GM18508 (cell line): ENCODE measurements around the gene DALRD3.

Source experiments
- ATAC-seq: cut with Tn5 transposase; IDR thresholded peaks from one replicate; pipeline ENCODE4 v1.9.1; 2021; ENCODE audit warnings: moderate number of reproducible peaks; ENCODE audit not compliant: insufficient read depth, unreplicated experiment

DALRD3 gene, protein sequence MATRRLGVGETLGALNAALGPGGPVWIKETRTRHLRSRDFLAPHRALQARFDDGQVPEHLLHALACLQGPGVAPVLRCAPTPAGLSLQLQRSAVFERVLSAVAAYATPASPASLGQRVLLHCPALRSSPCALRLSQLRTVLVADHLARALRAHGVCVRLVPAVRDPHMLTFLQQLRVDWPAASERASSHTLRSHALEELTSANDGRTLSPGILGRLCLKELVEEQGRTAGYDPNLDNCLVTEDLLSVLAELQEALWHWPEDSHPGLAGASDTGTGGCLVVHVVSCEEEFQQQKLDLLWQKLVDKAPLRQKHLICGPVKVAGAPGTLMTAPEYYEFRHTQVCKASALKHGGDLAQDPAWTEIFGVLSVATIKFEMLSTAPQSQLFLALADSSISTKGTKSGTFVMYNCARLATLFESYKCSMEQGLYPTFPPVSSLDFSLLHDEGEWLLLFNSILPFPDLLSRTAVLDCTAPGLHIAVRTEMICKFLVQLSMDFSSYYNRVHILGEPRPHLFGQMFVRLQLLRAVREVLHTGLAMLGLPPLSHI

DNA sequence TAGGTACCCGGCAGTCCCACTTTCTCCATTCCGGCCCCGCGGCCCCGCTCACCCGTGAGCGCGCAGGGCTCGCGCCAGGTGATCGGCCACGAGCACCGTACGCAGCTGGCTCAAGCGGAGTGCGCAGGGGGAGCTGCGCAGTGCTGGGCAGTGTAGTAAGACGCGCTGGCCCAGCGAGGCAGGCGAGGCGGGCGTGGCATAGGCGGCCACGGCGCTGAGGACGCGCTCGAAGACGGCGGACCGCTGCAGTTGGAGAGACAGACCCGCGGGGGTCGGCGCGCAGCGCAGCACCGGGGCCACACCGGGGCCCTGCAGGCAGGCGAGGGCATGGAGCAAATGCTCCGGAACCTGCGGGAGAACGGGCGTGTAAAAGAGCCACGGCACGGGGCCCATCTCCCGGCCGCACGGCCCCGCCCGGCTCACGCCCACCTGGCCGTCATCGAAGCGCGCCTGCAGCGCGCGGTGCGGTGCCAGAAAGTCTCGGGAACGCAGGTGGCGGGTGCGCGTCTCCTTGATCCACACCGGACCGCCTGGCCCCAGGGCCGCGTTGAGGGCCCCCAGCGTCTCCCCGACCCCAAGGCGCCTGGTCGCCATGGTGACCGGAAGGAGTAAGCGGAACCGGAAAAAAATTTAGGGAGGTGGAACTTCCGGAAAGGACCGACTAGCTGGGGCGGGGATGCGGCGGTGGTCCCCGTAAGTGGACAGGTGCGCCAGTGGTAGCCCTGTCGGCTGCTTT is at the start of gene DALRD3:
Gene DALRD3 (minus strand): TSS at position 610 of the 736 bp plus-strand sequence. CDS start 16 bp downstream, at position 594.
- no peak for ATAC-seq

DNA sequence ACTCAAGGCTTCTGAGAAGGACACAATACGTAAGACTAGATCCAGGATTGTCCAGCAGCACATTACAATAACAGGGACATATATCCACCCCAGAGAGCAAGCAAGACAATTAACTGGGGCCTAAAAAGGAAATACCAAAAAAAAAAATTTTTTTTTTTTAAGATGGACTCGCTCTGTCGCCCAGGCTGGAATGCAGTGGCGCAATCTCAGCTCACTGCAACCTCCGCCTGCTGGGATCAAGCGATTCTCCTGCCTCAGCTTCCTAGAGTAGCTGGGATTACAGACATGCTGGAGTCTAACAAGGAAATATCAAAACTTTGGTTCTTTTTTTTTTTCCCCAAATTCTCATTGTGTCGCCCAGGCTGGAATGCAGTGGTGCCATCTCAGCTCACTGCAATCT is 39.6 kb upstream of the DALRD3 start:
- no peak for ATAC-seq

DNA sequence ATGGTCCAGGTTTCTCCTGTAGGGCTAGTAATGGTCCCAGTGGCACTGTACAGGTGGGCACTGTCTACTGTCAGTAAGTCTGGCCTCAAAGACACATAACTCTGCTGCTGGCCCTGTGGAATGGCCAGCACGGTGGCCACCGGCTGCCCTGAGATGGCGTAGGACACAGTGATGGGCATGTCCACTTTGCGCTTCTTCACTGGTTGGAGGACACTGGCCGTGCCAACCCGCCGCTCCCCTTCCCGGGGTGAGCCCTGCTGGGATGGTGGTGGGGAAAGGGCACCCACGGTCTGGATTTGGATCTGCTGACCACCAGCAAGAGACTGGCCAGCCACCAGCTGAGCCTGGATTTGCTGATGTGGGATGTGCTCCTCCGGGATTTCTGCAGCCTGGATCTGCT is 38.9 kb upstream of the DALRD3 start:
- no peak for ATAC-seq

DNA sequence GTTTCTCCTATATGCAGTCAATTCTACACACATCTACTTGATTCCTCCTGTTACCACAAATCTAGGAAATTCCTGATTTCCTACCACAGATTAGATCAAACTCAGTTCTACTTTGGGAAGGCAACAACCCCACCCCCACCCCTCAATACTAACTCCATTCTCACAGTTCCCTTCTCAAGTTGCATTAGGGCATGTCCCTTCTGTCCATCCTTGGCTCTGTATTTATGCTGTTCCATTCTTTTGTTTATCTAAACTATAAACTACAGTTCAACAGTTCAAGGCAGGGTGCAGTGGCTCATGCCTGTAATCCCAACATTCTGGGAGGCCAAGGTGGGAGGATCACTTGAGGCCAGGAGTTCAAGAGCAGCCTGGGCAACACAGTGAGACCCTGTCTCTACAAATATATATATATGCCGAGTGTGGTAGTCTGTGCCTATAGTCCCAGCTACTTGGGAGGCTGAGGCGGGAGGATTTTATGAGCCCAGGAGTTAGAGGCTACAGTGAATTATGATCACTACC is 36.0 kb upstream of the DALRD3 start:
- ATAC-seq, result no peak

DNA sequence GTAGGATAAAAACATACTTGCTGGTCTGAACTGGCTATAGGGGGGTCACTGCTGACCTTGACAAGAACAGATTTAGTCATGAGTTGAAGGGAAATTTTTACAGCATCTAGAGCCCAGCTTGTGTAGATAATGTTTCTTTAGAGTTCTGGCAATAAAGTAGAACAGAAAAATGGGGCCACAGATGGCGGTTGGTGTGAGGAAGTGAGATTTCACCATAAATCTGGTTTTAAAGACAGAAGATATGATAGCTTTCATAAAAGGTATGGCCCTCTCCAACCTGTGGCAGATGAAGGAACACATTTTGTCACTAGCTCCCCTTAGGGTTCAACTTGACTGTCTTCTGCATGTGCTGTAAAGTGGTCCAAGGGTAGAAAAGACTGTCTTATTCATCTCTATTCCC is 35.2 kb upstream of the DALRD3 start:
- ATAC-seq, result no peak

DNA sequence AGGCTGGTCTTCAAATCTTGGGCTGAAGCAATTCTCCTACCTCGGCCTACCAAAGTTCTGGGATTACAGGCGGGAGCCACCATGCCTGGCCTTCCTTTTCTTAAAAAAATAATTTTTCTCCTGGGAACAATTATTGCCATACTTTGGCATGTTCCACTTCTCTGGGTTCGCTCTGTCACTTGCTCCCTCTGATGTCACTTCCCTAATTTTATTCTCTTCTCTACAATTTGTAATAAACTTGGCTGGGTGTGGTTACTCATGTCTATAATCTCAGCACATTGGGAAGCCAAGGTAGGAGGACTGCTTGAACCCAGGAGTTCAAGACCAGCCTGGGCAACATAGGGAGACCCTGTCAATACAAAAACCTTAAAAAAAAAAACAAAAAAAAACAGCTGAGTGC is 16.9 kb upstream of the DALRD3 start:
- no peak for ATAC-seq

DNA sequence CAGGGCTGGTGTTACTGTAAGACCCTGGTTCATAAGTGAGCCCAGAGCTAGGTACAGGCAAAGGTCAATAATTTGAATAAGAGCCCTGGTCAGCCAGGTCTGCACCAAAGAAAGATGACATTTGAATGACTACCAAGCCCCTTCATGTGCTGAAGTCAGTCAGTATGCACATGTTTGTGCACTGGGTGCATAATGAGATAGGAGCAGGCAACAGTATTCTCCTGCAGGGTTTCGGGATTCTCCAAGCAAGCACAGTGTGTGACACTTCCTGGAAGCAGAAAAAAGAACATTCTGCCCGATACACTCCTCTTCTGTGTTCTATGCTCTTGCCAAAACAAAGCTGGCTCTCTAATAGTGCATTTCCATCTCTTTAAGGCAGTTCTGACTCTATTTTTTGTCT is 16.3 kb upstream of the DALRD3 start:
- ATAC-seq, result no peak

DNA sequence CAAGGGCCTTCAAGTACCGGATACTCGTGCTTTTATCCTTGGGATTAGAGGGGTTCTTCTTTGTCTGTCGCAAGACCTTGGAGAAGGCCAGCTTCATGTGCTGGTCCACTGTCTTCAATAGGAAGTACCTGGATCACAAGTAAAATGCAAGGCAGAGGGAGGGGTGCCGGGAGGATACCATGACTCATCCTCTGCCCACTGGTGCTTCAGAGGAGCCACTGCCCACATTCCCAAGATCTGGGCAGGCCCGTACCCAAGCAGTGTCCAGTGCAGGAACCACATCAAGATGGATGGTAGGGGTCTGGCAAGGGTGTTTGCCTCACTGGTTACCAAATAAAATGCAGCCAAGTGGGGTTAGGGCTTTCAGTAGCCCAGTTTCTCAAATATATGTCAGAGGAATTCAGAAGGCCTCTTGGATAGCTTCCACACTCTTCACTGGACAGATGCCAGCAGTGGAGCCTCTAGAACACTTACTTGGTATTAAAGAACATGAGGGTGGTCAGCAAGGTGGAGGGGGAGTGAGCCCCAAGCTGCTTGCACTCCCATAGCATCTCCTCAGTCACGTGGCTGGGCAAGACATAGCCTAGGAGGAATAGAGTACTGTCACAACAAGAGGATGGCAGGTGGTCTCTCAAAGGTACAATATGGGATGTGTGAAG is 14.4 kb upstream of the DALRD3 start:
- no peak for ATAC-seq

DNA sequence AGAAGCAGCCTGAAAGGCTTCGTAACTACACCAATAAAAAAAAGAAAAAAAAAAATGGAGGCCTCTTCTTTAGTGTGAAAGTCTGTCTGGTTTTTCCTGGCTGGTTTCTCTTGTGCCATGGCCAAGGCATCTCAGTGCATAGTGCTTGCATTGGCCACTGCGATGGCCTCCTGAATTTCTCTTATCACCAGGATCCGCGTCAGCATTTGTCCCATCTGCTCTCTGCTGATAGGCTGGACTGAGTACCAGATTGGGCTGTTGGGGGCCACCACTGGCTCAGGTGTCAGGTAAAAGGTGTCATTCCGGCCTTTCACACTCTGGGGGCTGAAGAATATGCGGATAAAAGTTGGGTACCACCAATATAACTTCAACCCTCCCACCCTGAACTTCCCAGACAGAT is 11.9 kb upstream of the DALRD3 start:
- no peak for ATAC-seq

DNA sequence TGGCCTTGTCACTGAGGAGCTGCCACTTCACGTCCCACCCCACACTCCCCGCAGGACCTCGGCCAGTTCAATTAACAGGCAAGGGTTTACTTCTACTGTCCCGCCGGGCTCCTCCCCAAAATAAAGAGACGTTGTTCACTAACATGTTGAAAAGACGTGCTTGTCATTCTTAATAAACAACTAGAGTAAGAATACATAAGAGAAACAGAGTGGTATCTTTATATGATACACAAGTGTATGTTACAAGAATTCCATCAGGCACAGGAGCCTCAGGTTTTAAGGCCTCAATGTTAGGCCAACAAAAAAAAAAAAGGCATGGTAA is 11.1 kb upstream of the DALRD3 start:
- peak; percentile 7 for ATAC-seq

DNA sequence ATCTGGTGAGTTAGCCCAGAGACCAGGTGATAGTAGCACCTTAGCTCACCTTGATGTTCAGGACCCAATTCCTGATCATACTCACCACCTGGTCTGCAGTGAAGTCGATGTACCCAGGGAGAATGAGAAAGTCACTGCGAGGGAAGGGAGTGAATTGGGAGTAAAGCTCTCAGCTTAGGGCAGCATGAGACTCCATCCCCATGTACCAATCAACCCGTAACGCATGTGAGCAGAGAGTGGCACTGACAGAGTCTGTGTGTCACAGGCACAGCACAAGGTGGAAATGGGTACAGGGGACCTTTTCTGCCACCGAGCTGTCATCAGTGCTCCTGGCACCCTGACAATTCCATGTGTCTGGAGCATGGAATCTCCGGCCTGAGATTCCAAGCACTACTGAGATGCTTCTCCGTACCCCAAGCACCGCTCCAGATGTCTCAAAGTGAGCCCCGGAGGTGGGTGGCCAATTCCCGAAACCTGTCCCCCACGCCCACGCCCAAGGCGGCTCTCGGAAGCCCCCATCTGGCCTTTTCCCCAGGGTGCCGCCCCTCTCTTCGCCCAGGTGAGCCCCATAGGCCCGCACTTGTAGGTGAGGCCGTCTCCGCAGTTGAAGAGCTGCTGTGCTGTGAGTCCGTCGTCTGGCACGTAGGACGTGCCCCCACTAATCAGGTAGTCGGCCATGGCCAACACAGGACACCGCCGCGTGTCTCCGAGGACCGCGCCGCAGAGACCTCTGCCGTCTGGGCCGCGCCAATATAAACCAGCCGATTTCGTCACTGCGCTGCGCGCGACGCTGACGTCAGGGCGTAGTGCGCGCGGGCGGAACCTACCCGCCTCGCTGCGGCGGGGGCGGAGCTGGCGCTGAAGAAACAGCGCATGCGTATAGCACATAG is 10.5 kb upstream of the DALRD3 start, which contains the start of gene IMPDH2:
Gene IMPDH2 (minus strand): TSS at position 726 of the 890 bp plus-strand sequence. CDS start 48 bp downstream, at position 678.
- ATAC-seq, result peak; percentile 53

DNA sequence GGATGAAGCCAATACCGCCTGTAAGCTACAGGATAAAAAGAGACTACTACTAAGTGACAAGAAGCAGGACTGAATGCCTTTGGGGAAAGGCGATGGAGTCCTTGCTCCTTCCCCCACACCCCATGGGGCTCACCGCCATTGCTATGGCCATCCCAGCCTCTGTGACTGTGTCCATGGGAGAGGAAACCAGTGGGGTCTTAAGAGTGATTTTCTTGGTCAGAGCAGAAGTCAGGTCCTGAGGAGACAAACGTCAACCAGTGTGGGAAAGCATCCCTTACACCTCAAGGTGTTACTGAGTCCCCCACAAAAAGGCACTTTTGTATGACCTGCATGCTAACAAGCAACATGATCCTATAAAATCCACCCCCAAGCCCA is 9.9 kb upstream of the DALRD3 start:
- no peak for ATAC-seq

DNA sequence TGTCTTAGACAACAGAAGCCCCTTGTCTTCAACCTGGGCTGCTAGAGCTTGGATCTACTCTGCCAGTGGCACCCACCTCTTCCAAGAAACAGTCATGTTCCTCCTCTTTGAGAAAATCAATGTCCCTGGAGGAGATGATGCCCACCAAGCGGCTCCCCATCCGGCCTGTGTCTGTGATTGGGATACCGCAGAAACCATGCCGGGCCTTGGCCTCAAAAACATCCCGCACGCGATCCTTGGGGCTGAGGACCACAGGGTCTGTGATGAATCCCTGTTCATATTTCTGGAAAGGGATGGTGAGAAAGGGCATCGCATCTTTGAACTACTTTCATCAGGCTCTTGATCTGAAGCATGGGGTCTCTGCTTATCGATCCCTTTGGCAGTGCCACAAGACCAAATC is 9.3 kb upstream of the DALRD3 start:
- no peak for ATAC-seq

DNA sequence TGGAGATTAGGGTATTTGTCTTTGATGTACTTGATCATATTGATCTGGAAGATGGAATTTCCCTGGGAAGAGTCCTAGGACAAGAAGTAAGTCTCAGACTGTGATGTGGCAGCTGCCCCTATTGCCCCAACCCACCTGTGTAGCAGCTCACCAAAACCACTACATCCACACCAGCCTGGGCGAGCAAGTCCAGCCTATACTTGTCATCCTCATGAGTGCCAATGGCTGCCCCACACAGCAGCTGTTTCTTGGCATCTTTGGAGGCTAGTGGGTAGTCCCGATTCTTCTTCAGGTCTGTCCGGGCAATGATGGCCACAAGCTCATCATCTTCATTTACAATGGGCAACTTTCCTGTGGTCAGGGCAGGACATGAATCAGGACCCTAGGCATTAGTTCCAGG is 8.2 kb upstream of the DALRD3 start:
- ATAC-seq, result no peak

DNA sequence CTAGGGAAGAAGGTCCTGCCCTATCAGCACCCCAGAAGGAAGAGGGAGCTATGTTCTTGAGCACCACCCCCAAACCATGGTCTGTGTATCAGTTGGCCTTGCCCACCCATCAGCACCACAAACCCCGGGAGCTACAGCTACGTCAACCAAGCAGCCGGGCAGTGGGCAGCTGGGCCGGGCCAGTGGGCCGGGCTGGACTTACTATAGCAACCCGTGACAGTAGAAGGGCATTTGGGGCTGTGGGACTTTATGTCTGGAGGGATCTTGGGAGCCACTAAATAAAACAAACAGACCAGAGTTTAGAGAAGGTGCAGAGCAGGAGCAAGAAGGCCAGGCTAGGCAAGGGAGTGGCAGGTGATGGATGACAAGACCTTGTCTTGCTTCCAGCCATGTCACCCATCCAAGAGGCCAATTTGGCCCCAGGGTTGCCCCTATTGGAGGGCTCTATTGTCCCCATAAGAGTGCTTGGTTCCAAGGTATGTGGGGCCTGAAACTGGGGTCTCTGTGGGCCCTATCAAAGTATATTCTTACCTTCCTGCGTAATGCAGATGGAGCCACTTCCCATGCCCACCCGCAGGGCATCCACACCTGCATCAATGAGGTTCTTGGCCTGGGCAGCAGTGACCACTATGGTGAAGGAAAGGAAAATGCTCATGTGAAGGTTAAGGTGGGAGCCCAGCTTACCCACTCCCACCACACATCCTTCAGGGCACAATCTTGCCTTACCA is 7.6 kb upstream of the DALRD3 start:
- ATAC-seq, result no peak

DNA sequence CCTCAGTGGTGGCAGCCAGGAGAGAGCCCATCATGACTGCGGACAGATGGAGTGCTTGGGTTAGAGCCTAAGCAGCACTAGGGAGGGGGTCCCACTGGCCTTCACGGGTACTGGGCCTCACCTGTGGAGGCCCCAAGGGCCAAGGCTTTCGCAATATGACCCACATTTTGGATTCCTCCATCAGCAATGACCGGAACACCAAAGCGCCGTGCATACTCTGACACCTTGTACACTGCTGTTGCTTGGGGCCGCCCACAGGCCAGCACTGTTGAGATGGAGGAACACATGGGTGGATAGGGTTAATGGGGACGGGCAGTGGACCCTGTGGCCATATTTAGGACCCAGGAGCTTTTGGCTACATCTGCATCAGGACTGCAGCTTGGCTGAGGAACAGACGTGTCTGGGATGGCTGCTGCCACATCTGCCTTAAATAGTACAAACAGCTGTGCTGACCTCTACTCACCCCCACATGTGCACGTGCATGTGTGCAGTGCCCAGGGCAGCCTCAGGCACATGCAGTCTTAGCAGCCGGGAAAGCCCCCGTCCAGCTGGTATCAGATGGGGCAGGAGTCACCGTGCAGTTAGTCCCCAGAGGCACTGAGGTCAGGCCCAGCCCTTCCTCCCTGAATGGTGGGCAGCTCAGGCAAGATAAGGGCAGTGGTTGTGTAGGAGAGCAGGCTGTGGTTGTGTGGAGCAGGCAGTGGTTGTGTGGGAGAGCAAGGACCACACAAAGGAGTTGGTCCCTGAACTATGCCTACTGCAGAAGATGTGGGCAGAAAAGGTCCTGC is 6.8 kb upstream of the DALRD3 start:
- no peak for ATAC-seq

DNA sequence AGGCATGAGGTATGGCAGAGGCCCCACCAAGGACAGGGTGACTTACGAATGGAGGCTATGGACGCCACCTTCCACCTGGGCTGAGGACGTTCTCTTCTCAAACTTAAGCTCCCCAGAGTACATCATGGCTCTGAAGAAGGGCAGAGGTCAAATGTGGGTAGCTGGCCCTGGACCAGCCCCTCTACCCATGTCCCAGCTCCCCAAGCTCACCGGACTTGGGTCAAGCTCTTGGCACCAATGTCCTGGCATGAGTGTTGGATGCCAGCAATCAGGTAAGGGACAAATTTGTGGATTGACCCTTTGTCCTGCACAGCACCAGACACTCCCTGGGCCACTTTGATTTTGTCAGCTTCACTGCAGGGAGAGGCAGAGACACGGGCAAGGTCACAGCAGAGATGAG is 6.1 kb upstream of the DALRD3 start:
- ATAC-seq, result no peak

DNA sequence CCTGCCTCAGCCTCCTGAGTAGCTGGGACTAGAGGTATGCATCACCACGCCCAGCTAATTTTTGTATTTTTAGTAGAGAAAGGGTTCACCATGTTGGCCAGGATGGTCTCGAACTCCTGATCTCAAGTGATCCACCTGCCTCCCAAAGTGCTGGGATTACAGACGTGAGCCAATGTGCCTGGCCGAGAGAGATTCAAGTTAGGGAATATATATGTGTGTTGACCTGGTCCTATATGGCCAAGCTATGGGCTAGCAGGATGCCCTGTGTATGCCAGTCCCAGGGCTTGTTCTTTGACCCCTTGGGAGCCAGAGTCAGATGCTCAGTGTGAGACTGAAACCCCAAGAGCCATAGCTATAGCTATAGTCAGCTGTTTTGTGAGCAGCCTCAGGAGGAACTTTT is 5.4 kb upstream of the DALRD3 start:
- no peak for ATAC-seq
